ENCODE measurements around the gene DYNC1I1. TPM values are rescaled to one million over a fixed set of nuclear protein-coding genes. Genes with fewer than 3 reads are reported as not detected.

The DYNC1I1 gene
- total RNA-seq, 1 experiment from 2014 or later: 2.2 TPM

- no peak for DNase-seq
- Histone ChIP-seq H3K27me3 (no peaks in the 10 kb centered on the region), H3K9me3 (no peaks in the 10 kb centered on the region), H3K36me3 (no peaks in the 10 kb centered on the region), H3K4me3 (no peak overlapping the region)
Measured at GRCh38 chr7:95777269-95777668, 4.9 kb downstream of the DYNC1I1 start.

GRCh38 chr7:95780665-95781064 lies 8.3 kb downstream of the DYNC1I1 start:
- H3K36me3 ChIP-seq: no peaks in the 10 kb centered on the region
- no peak for DNase-seq
- no peaks in the 10 kb centered on the region for H3K9me3 ChIP-seq
- H3K27me3 ChIP-seq: no peaks in the 10 kb centered on the region
- H3K4me3 ChIP-seq: no peak overlapping the region

- Histone ChIP-seq H3K9me3 (no peaks in the 10 kb centered on the region), H3K36me3 (no peaks in the 10 kb centered on the region), H3K27me3 (no peaks in the 10 kb centered on the region), H3K4me3 (no peak overlapping the region)
- no peak for DNase-seq
Measured at GRCh38 chr7:95781961-95782586, 9.7 kb downstream of the DYNC1I1 start.

- no peaks in the 10 kb centered on the region for H3K36me3 ChIP-seq
- DNase-seq: no peak
- H3K27me3 ChIP-seq: no peaks in the 10 kb centered on the region
- H3K9me3 ChIP-seq: no peaks in the 10 kb centered on the region
- H3K4me3 ChIP-seq: no peak overlapping the region
Measured at GRCh38 chr7:95784796-95785195, 12.4 kb downstream of the DYNC1I1 start.

GRCh38 chr7:95788258-95788657 lies 15.9 kb downstream of the DYNC1I1 start:
- Histone ChIP-seq H3K9me3 (no peaks in the 10 kb centered on the region), H3K27me3 (no peaks in the 10 kb centered on the region), H3K36me3 (no peaks in the 10 kb centered on the region), H3K4me3 (no peak overlapping the region)
- DNase-seq: no peak

GRCh38 chr7:95788884-95789283 lies 16.5 kb downstream of the DYNC1I1 start:
- Histone ChIP-seq H3K4me3 (no peak overlapping the region), H3K27me3 (no peaks in the 10 kb centered on the region), H3K9me3 (no peaks in the 10 kb centered on the region), H3K36me3 (no peaks in the 10 kb centered on the region)
- no peak for DNase-seq

GRCh38 chr7:95793658-95794057 lies 21.3 kb downstream of the DYNC1I1 start:
- Histone ChIP-seq H3K9me3 (no peaks in the 10 kb centered on the region; the same call in 1 of the 2 replicates), H3K36me3 (no peaks in the 10 kb centered on the region), H3K27me3 (no peaks in the 10 kb centered on the region), H3K4me3 (no peak overlapping the region)
- DNase-seq: no peak

GRCh38 chr7:95794917-95795515 lies 22.7 kb downstream of the DYNC1I1 start:
- H3K4me3 ChIP-seq: no peak overlapping the region
- DNase-seq: no peak

GRCh38 chr7:95796617-95797016 lies 24.3 kb downstream of the DYNC1I1 start:
- H3K9me3 ChIP-seq: no peaks in the 10 kb centered on the region; the same call in 1 of the 2 replicates
- H3K27me3 ChIP-seq: no peaks in the 10 kb centered on the region
- no peak overlapping the region for H3K4me3 ChIP-seq
- no peaks in the 10 kb centered on the region for H3K36me3 ChIP-seq
- no peak for DNase-seq

More at GRCh38 chr7:95794917-95795515, 22.7 kb downstream of the DYNC1I1 start:
- Histone ChIP-seq H3K36me3 (no peaks in the 10 kb centered on the region), H3K9me3 (no peaks in the 10 kb centered on the region; the same call in 1 of the 2 replicates), H3K27me3 (no peaks in the 10 kb centered on the region)

GRCh38 chr7:95798401-95798930 lies 26.1 kb downstream of the DYNC1I1 start:
- Histone ChIP-seq H3K36me3 (no peaks in the 10 kb centered on the region), H3K9me3 (no peaks in the 10 kb centered on the region; the same call in 1 of the 2 replicates), H3K27me3 (no peaks in the 10 kb centered on the region), H3K4me3 (no peak overlapping the region)
- peak; percentile 55 for DNase-seq

GRCh38 chr7:95800787-95801186 lies 28.4 kb downstream of the DYNC1I1 start:
- DNase-seq: no peak
- H3K4me3 ChIP-seq: no peak overlapping the region
- H3K27me3 ChIP-seq: no peaks in the 10 kb centered on the region

GRCh38 chr7:95802270-95802669 lies 29.9 kb downstream of the DYNC1I1 start:
- H3K4me3 ChIP-seq: no peak overlapping the region
- H3K27me3 ChIP-seq: no peaks in the 10 kb centered on the region
- no peak for DNase-seq
- no peaks in the 10 kb centered on the region for H3K36me3 ChIP-seq
- no peaks in the 10 kb centered on the region for H3K9me3 ChIP-seq

More at GRCh38 chr7:95800787-95801186, 28.4 kb downstream of the DYNC1I1 start:
- H3K36me3 ChIP-seq: no peaks in the 10 kb centered on the region
- no peaks in the 10 kb centered on the region for H3K9me3 ChIP-seq

GRCh38 chr7:95804052-95804451 lies 31.7 kb downstream of the DYNC1I1 start:
- DNase-seq: no peak
- H3K27me3 ChIP-seq: no peaks in the 10 kb centered on the region
- no peak overlapping the region for H3K4me3 ChIP-seq
- H3K9me3 ChIP-seq: no peaks in the 10 kb centered on the region
- no peaks in the 10 kb centered on the region for H3K36me3 ChIP-seq

GRCh38 chr7:95805909-95806308 lies 33.6 kb downstream of the DYNC1I1 start:
- Histone ChIP-seq H3K9me3 (no peaks in the 10 kb centered on the region), H3K4me3 (no peak overlapping the region), H3K36me3 (no peaks in the 10 kb centered on the region), H3K27me3 (no peaks in the 10 kb centered on the region)
- no peak for DNase-seq

- H3K36me3 ChIP-seq: no peaks in the 10 kb centered on the region
- DNase-seq: no peak
- H3K9me3 ChIP-seq: no peaks in the 10 kb centered on the region
- H3K4me3 ChIP-seq: no peak overlapping the region
- no peaks in the 10 kb centered on the region for H3K27me3 ChIP-seq
Measured at GRCh38 chr7:95808396-95808795, 36.0 kb downstream of the DYNC1I1 start.

- Histone ChIP-seq H3K9me3 (no peaks in the 10 kb centered on the region), H3K36me3 (no peaks in the 10 kb centered on the region), H3K4me3 (no peak overlapping the region), H3K27me3 (no peaks in the 10 kb centered on the region)
- DNase-seq: peak; percentile 31
Measured at GRCh38 chr7:95811846-95812445, 39.6 kb downstream of the DYNC1I1 start.

GRCh38 chr7:95814721-95815120 lies 42.4 kb downstream of the DYNC1I1 start:
- Histone ChIP-seq H3K36me3 (no peaks in the 10 kb centered on the region), H3K27me3 (no peaks in the 10 kb centered on the region), H3K9me3 (no peaks in the 10 kb centered on the region), H3K4me3 (no peak overlapping the region)
- no peak for DNase-seq

All from MG63 (cell line).